Measurements from ENCODE around the gene RNF13. TPM values are rescaled to one million over a fixed set of nuclear protein-coding genes. Genes with fewer than 3 reads are reported as not detected.
A peak's percentile ranks its signal among the peaks of the same experiment; 100 is the strongest.

Gene RNF13
- total and polyA plus RNA-seq, 2 of the 4 experiments (the other 2 are of a cell fraction), result 12.8 to 29.8 TPM

- 0 out of 2 replicates have a peak, but pooled peaks have one; percentile 4 for TF ChIP-seq MAZ (IDR thresholded peaks at IDR 0.05; ENCODE audit: borderline replicate concordance, low read depth, low read length)
Observed at GRCh38 chr3:149813367-149814281, 609 bp downstream of the RNF13 start (continued).

- Histone ChIP-seq H2AK9ac (replicated peaks; ENCODE audit: low read depth, low read length, poor library complexity) (no peak overlapping the region), H3K4me1 (ENCODE audit: control insufficient read depth, insufficient read depth, low read length) (no peaks in the 10 kb centered on the region), H3K14ac (replicated peaks; ENCODE audit: low read depth, low read length) (no peak overlapping the region), H3K9ac (ENCODE audit: low read depth, low read length) (no peak overlapping the region), H3K27me3 (ENCODE audit: control insufficient read depth, insufficient read depth, low read length) (no peaks in the 10 kb centered on the region), H2AFZ (replicated peaks; ENCODE audit: low read length, poor library complexity) (no peak overlapping the region), H3K27ac (ENCODE audit: insufficient read depth, low read length) (no peak overlapping the region), H3K56ac (ENCODE audit: extremely low read depth, insufficient read depth, low read length) (no peak overlapping the region), H3K4ac (ENCODE audit: low read depth, low read length) (no peak overlapping the region), H3K4me2 (ENCODE audit: low read depth, low read length) (no peak overlapping the region), H2BK120ac (ENCODE audit: low read depth, low read length) (no peak overlapping the region), H2AK5ac (ENCODE audit: low read depth, low read length) (no peak overlapping the region), H3K79me1 (ENCODE audit: low read depth in 1 of 2, low read length in 2 of 2) (peaks cover 2 to 60% of the 10 kb centered on the region in 2 experiments; a peak in 3 of 4 replicates), H3K9me3 (ENCODE audit: control insufficient read depth, insufficient read depth, low read length) (no peaks in the 10 kb centered on the region), H3K4me3 (ENCODE audit: insufficient read depth, low read depth, low read length) (no peak overlapping the region), H4K91ac (ENCODE audit: insufficient read depth, low read depth, low read length) (no peak overlapping the region), H4K8ac (ENCODE audit: low read depth in 2 of 2, low read length in 2 of 2) (no peak overlapping the region), H4K5ac (ENCODE audit: low read depth, low read length) (no peak overlapping the region), H2BK15ac (ENCODE audit: low read depth, low read length) (no peak overlapping the region), H3K23ac (ENCODE audit: low read depth, low read length) (no peak overlapping the region), H3K36me3 (ENCODE audit: control insufficient read depth, insufficient read depth, low read length) (no peaks in the 10 kb centered on the region), H3K9me1 (ENCODE audit: insufficient read depth, low read length) (no peaks in the 10 kb centered on the region), H3K18ac (ENCODE audit: low read depth, low read length) (no peak overlapping the region), H2BK5ac (ENCODE audit: low read depth, low read length, poor library complexity, severe bottlenecking) (no peak overlapping the region), H4K20me1 (ENCODE audit: insufficient read depth, low read length) (peaks cover 24% of the 10 kb centered on the region; the same call in 1 of the 2 replicates), H2BK20ac (ENCODE audit: low read depth, low read length) (no peak overlapping the region)
- BruUV-seq (replicated peaks), result no TSS peak
- dilution Hi-C loops (cut with HindIII; ENCODE audit: low sequenced_read_pairs, unreplicated experiment), result no loop called here
- WGBS, 2 experiments (ENCODE audit: extremely low coverage in 2 of 2, insufficient read length in 1 of 2), result no CpG with 5 or more reads among the region's 1 CpG
- intact Hi-C loops (cut with micrococcal nuclease), result no loop called here
- ATAC-seq (ENCODE audit: low read depth), result no peak
- DNase-seq, result no peak
- ChIA-PET POLR2A (ENCODE audit: unreplicated experiment) (no interaction called here), CTCF (no interaction called here)
- in situ Hi-C loops (cut with MboI; ENCODE audit: low sequenced_read_pairs), result no loop called here
- no peak for TF ChIP-seq USF2 (IDR thresholded peaks at IDR 0.05; ENCODE audit: low read depth, low read length)
- no peak for TF ChIP-seq RCOR1 (IDR thresholded peaks at IDR 0.05; ENCODE audit: insufficient replicate concordance, low read length)
- TF ChIP-seq ELK1 (IDR thresholded peaks at IDR 0.05; ENCODE audit: borderline replicate concordance, low read depth, low read length), result no peak
- no peak for TF ChIP-seq BHLHE40 (IDR thresholded peaks at IDR 0.05; ENCODE audit: low read depth, low read length)
- TF ChIP-seq CHD1 (IDR thresholded peaks at IDR 0.05; ENCODE audit: low read depth, low read length), result no peak
- no peak for TF ChIP-seq MAZ (IDR thresholded peaks at IDR 0.05; ENCODE audit: borderline replicate concordance, low read depth, low read length)
- TF ChIP-seq FOS (IDR thresholded peaks at IDR 0.05; ENCODE audit: low read depth, low read length), result no peak
- TF ChIP-seq MAFK (IDR thresholded peaks at IDR 0.05; ENCODE audit: low read depth, low read length), result no peak
- no peak for TF ChIP-seq CTCF (conservative IDR thresholded peaks at IDR 0.05; ENCODE audit: low read depth, low read length)
- TF ChIP-seq MXI1 (IDR thresholded peaks at IDR 0.05; ENCODE audit: borderline replicate concordance, low read depth, low read length), result no peak
Observed at GRCh38 chr3:149815321-149815720, 2.3 kb downstream of the RNF13 start.

Data from IMR-90 (cell line).